ENCODE results near the gene NOTO.

The NOTO gene

DNA sequence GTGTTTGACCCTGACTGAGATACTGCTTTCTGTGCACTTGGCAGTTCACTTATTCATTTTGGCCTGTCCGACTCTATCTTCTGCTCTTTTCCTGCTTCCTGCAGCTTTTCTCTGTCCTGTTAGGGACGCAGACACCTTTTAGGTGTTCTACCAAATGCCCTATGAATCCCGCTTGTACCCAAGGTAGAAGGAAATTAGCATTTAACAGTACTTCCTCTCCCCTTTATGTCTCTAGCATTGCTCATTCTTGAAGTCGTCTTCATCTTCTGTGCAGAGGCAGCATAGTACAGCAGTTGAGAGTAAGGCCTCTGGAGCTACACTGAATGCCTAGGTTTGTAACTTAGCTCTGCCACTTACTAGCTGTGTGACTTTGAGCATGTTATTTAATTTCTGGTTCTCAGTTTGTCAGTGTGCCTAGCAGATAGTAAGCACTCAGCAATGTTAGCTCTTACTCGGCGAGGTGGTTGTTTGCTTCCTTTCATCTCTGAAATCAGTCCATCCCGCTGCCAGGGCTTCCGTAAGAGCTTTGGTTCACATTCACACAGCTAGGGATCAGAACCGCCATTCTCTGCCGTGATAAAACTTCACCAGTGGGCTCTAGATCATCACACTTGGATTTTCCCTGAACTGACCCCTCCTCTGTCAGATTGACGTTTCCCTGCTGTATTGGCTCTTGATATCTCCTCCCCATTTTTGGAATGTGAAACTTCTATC, 33.1 kb downstream of the NOTO start:
- no peak for DNase-seq

DNA sequence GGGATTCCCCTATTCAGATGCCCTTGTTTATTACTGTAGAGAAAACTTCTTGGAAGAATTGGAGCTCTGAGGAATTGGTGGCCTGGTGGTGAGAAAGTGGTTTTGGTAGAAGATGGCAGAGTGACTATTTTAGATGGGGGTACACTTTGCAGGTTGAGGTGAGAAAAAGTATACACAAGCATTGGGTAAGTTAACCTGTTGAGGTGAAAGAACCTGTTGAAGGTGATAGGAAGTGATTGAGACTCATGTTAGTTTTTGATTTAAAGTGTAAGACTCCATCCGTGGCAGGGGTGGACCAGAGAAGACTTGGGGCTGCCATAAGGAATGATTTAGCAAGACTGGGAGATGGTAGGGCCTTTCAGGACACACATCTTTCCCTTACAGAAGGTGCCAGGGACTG, 34.8 kb downstream of the NOTO start:
- no peak for DNase-seq

DNA sequence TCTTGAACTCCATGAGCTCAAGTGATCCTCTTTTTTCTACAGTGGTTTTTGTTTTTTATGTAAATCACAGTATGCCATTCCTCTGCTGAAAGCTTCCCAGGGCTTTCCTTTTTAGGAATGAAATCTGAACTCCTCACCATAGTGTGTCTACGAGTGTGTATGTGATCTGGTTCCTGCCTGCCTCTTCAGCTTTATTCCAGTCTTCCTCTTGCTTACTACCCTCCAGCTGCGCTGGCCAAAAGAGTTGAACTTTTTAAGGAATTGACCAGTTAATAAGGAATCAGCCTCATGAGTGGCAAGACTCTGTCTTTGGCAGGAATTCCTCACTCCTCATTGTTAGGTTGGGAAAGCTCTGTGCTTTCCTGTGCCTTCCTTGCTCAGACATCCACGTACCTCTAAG, 35.8 kb downstream of the NOTO start:
- DNase-seq: no peak

DNA sequence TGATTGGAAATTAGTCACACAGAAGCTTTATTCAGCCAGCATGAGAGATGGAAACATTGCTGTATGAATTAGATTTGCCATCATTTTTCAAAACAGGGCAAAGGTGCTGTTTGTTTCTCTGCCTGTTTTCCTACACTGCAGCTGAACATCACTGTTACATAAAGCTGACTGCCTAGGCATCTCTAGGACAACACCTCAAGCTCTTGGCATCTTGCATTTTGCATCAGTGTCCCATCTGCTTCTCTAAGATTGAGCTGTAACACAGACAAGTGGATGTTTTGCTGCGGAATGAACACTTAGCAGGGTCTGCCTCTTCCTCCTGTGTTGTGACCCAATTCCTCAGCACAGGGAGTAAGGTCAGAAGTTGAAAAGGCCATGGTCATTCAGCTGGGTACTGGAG, 36.6 kb downstream of the NOTO start:
- no peak for DNase-seq

DNA sequence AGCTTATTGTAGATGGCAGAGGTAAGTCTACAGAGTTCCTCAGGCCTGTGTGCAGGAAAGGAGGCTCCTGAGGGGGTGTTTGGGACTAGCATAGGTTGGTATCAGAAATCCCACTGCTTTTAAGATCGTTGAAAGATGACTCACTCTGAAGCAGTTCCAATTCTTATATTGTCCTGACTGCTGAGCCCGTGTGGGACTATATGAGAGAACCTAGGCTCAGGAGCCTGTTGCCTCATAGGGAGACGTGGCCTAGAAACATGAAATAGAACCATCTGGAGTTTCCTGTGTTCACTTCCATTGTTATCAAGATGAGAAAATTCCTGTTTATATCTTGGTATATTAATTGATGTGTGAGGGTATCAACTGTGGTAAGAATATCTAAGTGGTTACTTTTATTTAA, 37.4 kb downstream of the NOTO start:
- DNase-seq: no peak

DNA sequence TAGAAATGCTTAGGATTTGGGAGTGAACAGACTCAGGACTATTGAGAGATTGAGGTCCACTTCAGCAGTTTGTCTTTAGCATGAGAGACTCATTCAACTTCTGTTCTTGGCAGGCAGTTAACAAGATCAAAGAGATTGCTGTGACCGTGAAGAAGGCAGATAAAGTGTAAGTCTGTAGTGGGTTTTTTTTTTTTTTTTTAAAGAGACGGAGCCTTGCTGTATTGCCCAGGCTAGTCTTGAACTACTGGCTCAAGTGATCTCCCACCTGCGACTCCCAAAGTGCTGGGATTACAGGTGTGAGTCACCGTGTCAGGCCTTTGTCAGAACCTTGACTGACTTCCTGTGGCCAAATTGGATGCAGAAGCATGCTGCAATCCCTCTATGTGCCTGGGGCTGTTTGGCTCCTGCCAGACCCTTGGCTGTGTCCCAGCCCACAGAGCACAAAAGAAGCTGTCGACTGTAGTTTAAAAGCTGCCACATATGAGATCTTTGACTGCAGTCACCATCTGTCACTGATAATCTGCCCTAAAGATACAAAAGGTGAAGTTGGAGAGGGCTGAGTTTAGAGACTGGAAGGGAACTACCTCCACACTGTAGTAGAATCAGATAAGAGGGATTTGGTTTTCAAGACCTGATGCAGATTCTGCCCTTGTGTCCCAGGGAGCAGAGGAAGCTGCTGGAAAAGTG, 41.7 kb downstream of the NOTO start:
- DNase-seq: no peak

DNA sequence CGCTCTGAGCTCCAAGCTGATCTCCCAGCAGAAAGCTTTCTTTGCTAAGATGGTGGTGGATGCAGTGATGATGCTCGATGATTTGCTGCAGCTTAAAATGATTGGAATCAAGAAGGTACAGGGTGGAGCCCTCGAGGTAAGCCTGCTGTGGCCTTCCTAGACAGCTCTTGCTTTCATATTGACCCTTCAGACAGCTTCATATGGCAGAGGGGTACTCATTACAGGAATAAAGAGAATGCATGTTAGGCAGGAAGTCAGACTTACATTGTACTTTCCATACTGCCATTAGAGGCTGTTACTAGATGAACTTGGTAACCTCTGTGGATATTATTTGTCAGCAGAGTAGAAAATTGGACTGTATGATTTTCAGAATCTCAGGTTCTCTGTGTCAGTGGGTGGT, 42.2 kb downstream of the NOTO start:
- no peak for DNase-seq

DNA sequence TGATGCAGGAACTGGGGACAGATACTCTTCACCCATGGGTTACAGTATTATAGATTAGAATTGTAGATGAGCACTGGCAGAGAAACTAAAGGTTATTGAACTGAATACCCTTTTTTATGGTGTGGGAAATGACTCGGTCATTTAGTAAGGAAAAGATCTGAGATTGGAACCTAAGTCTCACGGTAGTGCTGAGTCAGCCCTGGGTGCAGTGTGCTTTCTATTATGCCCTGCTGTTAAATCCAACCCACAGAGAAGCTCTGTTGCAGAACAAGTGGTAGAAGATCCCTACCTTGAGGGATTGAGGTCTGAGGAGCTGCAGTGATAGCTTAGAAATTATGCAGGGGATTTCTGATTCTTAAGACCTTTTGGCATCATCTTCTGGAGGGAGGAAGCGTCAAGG, 44.5 kb downstream of the NOTO start:
- DNase-seq: no peak

DNA sequence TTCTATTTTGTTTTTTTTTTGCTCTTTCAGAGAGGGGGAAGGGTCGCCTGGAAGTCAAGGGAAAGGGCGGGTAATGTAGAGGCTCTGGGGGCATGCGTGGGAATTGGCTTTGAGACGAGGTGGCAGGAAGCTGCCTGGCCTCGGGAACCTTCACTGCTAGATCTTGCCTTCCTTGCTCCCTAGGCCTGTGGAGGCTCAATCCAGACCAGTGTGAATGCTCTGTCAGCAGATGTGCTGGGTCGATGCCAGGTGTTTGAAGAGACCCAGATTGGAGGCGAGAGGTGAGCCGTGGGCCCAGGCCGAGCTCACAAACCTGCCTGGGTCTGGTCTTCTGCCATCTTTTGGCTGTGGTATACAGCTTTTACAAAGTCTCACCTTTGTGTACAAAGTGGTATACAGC, 47.3 kb downstream of the NOTO start:
- DNase-seq: no peak

DNA sequence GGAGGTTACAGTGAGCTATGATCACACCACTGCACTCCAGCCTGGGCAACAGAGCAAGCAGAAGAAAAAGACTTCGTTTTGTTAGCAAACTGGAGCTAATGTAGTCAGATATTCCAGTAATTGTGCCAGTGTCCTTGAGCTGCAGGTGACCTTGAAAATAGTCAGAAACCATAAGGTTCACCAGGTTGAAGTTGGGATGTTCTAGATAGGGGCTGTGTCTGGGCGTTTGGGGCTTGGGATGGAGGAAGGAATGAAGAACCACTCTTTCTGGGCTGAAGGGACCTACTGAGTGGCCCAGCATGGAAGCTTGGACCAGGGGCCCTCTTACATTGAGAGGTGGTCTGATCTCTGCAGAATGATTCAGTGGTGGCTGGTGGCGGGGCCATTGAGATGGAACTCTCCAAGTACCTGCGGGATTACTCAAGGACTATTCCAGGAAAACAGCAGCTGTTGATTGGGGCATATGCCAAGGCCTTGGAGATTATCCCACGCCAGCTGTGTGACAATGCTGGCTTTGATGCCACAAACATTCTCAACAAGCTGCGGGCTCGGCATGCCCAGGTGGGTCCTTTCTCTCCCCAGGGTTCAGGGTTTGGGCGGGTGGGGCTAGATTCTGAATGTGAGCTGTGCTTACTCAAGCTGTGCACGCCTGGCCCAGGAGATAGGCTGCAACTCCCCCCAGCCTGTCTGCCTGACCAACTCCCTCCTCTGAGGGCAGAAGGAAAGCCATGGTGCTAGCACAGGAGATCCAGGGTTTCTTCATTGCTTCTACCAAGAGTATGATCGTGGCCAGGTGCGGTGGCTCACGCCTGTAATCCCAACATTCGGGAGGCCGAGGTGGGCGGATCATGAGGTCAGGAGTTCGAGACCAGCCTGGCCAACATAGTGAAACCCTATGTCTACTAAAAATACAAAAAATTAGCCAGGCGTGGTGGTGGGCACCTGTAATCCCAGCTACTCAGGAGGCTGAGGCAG, 48.8 kb downstream of the NOTO start:
- DNase-seq: no peak

DNA sequence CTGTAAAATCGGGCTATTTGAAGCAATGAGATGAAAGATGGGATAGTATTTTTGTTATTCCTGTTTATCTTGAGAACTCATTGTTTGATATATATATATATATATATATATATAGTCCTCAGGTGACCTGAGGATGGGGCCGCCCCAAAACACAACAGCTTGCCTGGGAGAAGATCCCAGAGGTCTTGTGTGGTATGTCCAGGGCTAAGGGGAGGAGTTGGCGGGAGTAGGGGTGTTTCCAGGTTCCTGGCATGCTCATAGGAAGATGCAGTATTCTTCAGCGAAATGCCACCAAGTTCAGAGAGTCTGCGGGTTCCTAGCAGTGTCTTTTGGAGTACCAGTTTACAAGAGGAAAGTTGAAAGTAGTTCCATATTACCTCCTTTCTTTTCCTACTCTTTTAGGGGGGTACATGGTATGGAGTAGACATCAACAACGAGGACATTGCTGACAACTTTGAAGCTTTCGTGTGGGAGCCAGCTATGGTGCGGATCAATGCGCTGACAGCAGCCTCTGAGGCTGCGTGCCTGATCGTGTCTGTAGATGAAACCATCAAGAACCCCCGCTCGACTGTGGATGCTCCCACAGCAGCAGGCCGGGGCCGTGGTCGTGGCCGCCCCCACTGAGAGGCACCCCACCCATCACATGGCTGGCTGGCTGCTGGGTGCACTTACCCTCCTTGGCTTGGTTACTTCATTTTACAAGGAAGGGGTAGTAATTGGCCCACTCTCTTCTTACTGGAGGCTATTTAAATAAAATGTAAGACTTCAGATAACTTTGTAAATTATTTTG, 50.1 kb downstream of the NOTO start:
- no peak for DNase-seq

DNA sequence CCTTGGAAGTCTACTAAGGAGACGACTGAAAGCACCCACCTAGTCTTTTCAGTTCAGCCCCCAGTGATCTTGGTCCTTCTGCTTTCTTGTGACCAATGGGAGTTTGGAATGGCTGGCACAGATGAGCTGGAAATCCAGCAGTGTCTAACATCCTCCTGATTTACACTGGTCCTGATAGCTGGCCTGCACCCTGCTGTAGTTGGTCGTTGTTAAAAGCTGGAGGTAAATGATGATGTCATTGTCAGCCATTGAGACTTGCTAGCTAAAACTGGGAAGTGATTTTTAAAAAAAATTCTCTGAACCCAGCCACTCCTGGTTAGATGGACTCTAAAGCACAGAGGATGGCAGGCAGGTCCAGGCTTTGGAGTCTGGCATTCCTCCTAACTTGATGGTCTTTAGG, 51.0 kb downstream of the NOTO start:
- no peak for DNase-seq

DNA sequence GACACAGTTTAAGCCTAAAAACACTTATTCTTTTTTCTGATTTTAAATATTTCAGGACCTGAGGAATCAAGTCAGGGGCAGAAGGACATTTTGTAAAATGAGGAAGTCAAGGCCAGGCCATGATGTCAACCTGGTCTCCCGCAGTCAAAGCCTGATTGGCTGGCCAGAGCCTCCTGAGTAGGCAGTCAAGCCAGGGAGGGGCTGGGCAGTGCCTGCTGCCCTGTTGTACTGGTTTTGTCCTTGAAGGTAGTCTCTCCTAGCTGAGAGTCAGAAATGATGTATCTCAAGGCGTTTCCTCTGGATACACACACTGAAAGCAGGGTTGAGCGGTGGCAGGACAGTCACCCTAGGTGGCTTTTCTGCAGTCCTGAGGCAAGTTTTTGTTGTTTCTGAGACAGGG, 51.5 kb downstream of the NOTO start:
- DNase-seq: no peak

DNA sequence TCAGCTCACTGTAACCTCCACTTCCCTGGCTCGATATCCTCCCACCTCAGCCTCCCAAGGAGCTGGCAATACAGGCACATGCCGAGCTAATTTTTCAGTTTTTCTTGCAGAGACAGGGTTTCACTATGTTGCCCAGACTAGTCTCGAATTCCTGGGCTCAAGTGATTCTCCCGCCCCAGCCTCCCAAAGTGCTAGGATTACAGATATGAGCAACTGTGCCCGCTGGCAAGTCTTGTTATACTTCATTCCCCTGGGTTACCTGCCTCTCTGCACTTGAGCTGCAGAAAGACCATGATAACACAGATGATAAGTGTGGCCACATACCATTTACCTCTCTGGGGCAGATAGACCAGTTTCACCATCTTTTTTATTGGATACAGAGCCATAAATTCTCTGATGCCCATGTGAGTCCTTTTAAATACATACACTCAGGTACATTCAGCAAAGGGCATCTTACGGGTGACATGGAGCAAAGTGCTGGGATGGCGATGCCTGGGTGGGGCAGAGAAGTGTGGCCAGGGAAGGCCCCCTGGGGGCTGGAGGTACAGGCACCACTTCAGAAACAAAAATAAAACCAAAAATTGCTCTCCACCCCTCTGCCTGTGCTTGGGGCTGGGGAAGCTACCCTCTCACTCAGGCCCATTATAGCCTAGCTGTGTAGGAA, 52.1 kb downstream of the NOTO start:
- no peak for DNase-seq

DNA sequence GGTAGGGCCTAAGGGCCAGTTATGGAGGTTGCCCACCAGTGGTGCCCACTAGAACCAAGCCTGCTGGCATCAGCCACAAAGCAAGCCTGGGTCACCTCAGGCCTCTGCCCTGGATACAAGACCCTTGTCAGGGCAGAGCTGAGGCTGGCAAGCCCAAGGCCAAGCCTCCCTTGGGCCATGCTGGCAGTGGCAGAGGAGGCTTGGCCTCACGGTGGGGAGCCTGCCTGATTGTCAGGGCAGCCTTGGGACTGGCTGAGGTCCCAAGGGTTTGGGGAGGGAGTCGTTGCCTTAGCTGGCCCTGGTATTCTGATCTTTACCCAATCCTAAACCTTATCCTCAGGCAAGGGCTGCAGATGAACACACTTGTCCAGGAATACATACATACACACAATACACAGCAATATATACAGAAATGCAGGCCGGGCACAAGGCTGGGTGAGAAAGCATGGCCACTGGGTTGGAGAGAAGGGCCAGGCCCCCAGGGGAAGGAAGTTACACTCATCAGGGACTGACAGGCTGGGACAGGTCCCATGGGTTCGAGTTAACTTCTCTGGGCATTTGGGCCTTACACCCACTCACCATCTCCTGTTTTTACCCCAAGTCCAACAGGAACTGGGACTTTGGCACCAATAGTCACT, 52.8 kb downstream of the NOTO start:
- DNase-seq: no peak

DNA sequence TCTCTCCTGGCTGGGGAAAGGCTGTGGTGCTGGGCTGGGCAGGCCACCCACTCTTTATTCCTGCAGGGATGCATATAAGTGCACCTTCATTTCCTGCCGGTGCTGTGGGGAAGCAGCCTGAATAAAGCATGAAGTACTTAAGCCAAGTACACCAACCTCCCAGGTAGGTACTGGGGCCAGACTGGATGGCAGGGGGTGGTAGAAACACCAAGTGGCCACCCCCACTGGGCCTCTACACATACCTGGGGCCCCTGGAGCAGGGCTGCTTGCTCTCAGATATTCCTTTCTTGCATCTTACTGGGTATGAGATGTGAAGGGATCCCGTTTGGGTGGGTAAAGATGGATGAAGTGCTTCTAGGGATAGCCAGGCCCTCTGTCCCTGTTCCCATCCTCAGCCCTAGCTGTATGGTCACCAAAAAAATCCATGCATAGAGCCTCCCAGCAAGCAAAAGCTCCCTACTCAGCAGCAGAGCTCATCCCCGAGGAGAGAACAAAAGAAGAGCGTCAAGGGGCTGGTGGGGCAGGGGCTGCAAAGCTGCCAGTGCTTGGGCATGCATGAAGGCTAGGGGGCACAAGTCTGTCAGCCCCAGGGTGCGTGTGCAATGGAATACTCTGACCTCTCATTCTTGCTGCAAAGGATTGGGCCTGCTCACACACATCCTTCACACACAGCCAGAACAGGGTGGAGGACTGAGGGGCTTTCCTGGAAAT, 53.7 kb downstream of the NOTO start:
- no peak for DNase-seq

DNA sequence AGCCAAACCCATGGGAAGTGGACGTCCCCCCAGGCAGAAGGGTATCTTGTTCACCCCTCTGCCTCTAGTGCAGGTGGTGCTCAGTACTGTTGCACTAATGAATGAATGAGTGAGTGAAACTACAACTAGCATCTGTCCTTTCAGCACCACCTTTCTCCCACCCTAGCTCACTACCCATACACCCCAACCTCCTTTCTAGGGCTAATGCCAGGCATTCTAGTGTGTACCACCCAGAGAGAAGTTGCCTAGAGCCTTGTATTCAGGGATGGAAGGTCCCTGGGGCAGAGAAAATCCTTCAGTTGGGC, 54.2 kb downstream of the NOTO start:
- DNase-seq: no peak

DNA sequence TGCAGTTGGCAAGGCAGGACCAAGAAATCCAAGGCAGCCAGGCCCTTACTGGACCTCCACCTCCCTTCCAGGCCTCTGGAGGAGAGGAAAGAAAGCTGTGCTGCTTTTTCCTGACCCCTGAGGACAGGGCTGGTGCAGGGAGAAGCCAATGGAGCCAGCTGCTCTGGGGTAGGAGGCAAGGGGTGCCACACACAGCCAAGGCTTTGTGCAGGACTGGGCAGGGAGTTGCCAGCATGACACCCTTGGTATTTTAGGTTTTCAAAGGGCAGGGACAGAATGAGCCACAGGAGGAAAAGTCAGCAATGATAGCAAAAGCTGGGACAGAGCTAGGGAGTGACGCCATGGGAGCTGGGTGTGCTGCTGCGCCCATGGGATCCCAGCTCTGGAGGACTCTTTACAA, 54.6 kb downstream of the NOTO start:
- DNase-seq: no peak

DNA sequence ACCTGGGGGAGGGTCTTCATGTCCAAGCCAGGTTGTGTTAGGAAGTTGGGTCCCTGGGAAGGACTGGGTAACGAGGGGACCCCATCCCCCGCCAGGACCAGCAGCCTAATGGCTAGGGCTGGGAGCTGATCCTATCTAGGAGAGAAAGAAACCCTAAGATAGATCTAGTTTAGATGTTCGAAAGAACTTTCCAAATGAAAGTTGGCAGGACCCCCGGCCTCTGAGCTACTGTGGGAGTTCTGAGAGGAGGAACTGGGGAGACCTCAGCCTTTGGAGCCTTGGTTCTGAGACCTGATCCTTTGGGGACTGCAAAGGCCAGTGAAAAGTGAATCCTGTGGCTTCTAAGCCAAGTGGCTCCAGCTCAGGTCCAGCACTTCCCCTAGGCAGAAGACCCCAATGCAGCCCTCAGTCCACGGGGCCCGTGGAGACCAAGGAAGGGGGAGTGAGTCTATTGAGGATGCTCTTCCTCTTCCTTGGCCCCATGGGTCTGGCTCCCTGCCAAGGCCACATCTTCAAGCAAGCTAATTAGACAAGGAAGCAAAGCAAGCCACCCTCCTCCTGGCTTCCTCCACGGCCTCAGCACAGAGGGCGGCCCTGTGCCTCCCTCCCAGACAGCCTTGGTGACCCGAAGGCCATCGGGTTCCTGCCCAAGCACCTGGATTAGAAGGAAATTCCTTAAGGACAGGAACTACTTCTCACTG, 55.2 kb downstream of the NOTO start:
- no peak for DNase-seq

DNA sequence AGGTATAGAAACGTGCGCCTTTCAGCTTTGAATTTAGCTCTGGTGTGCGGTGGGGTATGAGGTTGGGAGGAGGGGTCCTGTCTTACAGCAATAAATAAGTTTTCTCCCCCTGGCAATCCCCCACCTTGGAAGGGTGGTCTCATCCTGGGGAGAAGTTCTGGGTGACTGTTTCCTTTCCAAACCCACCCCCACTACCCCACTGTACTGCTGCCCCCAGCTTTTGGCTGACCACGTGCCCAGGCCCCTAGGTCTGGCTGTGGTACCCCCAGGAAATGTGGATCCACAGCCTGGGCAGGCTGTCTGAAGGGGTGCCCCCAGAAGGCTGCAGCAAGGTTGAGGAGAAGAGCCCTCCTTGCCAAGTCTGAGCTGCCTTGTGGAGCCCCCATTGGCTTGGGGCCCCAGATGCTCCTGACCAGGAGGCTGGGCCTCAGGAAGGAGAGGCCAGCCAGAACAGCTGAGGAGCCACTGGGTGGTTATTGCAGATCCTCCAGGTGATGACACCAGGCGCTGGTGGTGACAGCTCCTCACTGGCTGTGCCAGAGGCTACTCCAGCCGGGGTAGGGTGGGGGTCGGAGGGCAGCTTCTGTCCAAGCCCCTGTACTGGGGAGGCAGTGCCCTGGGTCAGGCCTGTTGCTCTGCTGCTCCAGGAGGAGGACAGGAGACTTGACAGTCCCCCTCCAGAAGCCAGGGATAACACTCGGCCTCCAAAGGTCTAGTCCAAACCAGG, 56.0 kb downstream of the NOTO start:
- no peak for DNase-seq
